H9 (cell line): Measurements from ENCODE around the gene ENPP5. TPM values are rescaled to one million over a fixed set of nuclear protein-coding genes. Genes with fewer than 3 reads are reported as not detected.

ENCODE experiments used
- DNase-seq: peaks from one replicate; pipeline ENCODE4 v3.0.0-alpha.2; 2017
- H2AFZ ChIP-seq: one replicate; pipeline ENCODE4 v1.6.1; 2013; ENCODE audit warnings: mild to moderate bottlenecking, low read length, control low read depth, moderate library complexity
- H2AK5ac ChIP-seq: 2 replicates; pipeline ENCODE4 v1.6.1; 2013; ENCODE audit warnings: low read length, control low read depth, mixed read lengths; ENCODE audit not compliant: insufficient read length
- H2BK120ac ChIP-seq: one replicate; pipeline ENCODE4 v1.6.1; 2013; ENCODE audit warnings: low read depth, mild to moderate bottlenecking, low read length, control low read depth, inconsistent platforms; ENCODE audit not compliant: poor library complexity, severe bottlenecking
- H2BK12ac ChIP-seq: 2 replicates; pipeline ENCODE4 v1.6.1; 2013; ENCODE audit warnings: low read length, control low read depth, mixed read lengths, low read depth; ENCODE audit not compliant: insufficient read length
- H2BK15ac ChIP-seq: 2 replicates; pipeline ENCODE4 v1.6.1; 2013; ENCODE audit warnings: low read depth, low read length, control low read depth
- H2BK20ac ChIP-seq: one replicate; pipeline ENCODE4 v1.6.1; 2013; ENCODE audit warnings: low read depth, mild to moderate bottlenecking, low read length, control low read depth, inconsistent platforms; ENCODE audit not compliant: poor library complexity, severe bottlenecking
- H2BK5ac ChIP-seq: 2 replicates; pipeline ENCODE4 v1.6.1; 2013; ENCODE audit warnings: low read length, control low read depth, mixed read lengths; ENCODE audit not compliant: insufficient read length
- H3K14ac ChIP-seq: 2 replicates; pipeline ENCODE4 v1.6.1; 2013; ENCODE audit warnings: low read length, control low read depth; ENCODE audit not compliant: insufficient read depth
- H3K18ac ChIP-seq: 2 replicates; pipeline ENCODE4 v1.6.1; 2013; ENCODE audit warnings: low read depth, mild to moderate bottlenecking, mixed read lengths, low read length, control low read depth; ENCODE audit not compliant: insufficient read length
- H3K23ac ChIP-seq: 2 replicates; pipeline ENCODE4 v1.6.1; 2013; ENCODE audit warnings: low read length, control low read depth, mixed read lengths, low read depth; ENCODE audit not compliant: insufficient read length
- H3K23me2 ChIP-seq: 2 replicates; pipeline ENCODE4 v1.6.1; 2013; ENCODE audit warnings: low read depth, mild to moderate bottlenecking, mixed read lengths, low read length, control low read depth; ENCODE audit not compliant: insufficient read length, poor library complexity, severe bottlenecking
- H3K27ac ChIP-seq: 2 replicates; pipeline ENCODE4 v1.5.1; 2013; ENCODE audit warnings: low read length, control low read depth, mixed read lengths, low read depth; ENCODE audit not compliant: insufficient read length
- H3K27me3 ChIP-seq: 2 replicates; pipeline ENCODE4 v1.6.1; 2013; ENCODE audit warnings: low read length, control low read depth, inconsistent platforms; ENCODE audit not compliant: insufficient read depth
- H3K4ac ChIP-seq: 2 replicates; pipeline ENCODE4 v1.6.1; 2013; ENCODE audit warnings: low read depth, mild to moderate bottlenecking, control low read depth, inconsistent platforms, low read length, moderate library complexity
- H3K4me1 ChIP-seq: 2 replicates; pipeline ENCODE4 v1.6.1; 2013; ENCODE audit warnings: low read length, control low read depth, inconsistent platforms; ENCODE audit not compliant: insufficient read depth
- H3K4me2 ChIP-seq: 2 replicates; pipeline ENCODE4 v1.6.1; 2013; ENCODE audit warnings: low read length, control low read depth, mixed read lengths; ENCODE audit not compliant: insufficient read length, insufficient read depth
- H3K56ac ChIP-seq: 2 replicates; pipeline ENCODE4 v1.6.1; 2013; ENCODE audit warnings: low read depth, mild to moderate bottlenecking, mixed read lengths, low read length, control low read depth; ENCODE audit not compliant: insufficient read length
- H3K79me1 ChIP-seq: 2 replicates; pipeline ENCODE4 v1.6.1; 2013; ENCODE audit warnings: low read depth, mild to moderate bottlenecking, moderate library complexity, low read length, control low read depth, inconsistent platforms; ENCODE audit not compliant: insufficient read depth, poor library complexity, severe bottlenecking
- H3K79me2 ChIP-seq: 2 replicates; pipeline ENCODE4 v1.6.1; 2013; ENCODE audit warnings: low read length, control low read depth, inconsistent platforms; ENCODE audit not compliant: insufficient read depth
- H3K9ac ChIP-seq: 2 replicates; pipeline ENCODE4 v1.6.1; 2013; ENCODE audit warnings: low read length, control low read depth, mixed read lengths; ENCODE audit not compliant: insufficient read length; ENCODE audit errors: extremely low read depth
- H3K9me3 ChIP-seq: one replicate; pipeline ENCODE4 v1.6.1; 2013; ENCODE audit warnings: low read depth, low read length, inconsistent platforms; ENCODE audit not compliant: control insufficient read depth
- H3T11ph ChIP-seq: one replicate; pipeline ENCODE4 v1.6.1; 2013; ENCODE audit warnings: mild to moderate bottlenecking, low read length, control low read depth, inconsistent platforms
- H4K20me1 ChIP-seq: one replicate; pipeline ENCODE4 v1.6.1; 2013; ENCODE audit not compliant: control insufficient read depth, insufficient read length, insufficient read depth
- H4K5ac ChIP-seq: 2 replicates; pipeline ENCODE4 v1.6.1; 2013; ENCODE audit warnings: low read depth, mild to moderate bottlenecking, mixed read lengths, low read length, control low read depth; ENCODE audit not compliant: insufficient read length
- H4K8ac ChIP-seq: replicated peaks from 2 replicates; pipeline ENCODE4 v1.6.1; 2013; ENCODE audit warnings: low read length, control low read depth, mixed read lengths, low read depth; ENCODE audit not compliant: insufficient read length
- H4K91ac ChIP-seq: 2 replicates; pipeline ENCODE4 v1.6.1; 2013; ENCODE audit warnings: low read depth, mild to moderate bottlenecking, moderate library complexity, mixed read lengths, low read length, control low read depth; ENCODE audit not compliant: insufficient read length
- H3K27ac Mint-ChIP-seq, 3 experiments: 2 replicates in 2 of 3; 3 replicates in 1 of 3; pipeline ENCODE4 v1.8.0; 2020 to 2021; ENCODE audit warnings: mixed read lengths in 3 of 3, mild to moderate bottlenecking in 1 of 3, moderate library complexity in 1 of 3
- H3K27me3 Mint-ChIP-seq: 2 replicates; pipeline ENCODE4 v1.8.0; 2021; ENCODE audit warnings: low read depth, mild to moderate bottlenecking, moderate library complexity, mixed read lengths
- H3K36me3 Mint-ChIP-seq, 3 experiments: 2 replicates in 2 of 3; 3 replicates in 1 of 3; pipeline ENCODE4 v1.8.0; 2020 to 2021; ENCODE audit warnings: low read depth in 3 of 3, mixed read lengths in 3 of 3; ENCODE audit not compliant: insufficient read depth in 1 of 3
- H3K4me1 Mint-ChIP-seq, 2 experiments: 2 replicates each; pipeline ENCODE4 v1.8.0; 2020; ENCODE audit warnings: mixed read lengths in 2 of 2
- H3K4me3 Mint-ChIP-seq, 2 experiments: 2 replicates in 1 of 2; 3 replicates in 1 of 2; pipeline ENCODE4 v1.8.0; 2020 to 2021; ENCODE audit warnings: mild to moderate bottlenecking in 2 of 2, mixed read lengths in 2 of 2, moderate library complexity in 1 of 2
- H3K9me3 Mint-ChIP-seq, 2 experiments: 2 replicates in 1 of 2; 3 replicates in 1 of 2; pipeline ENCODE4 v1.8.0; 2020; ENCODE audit warnings: mild to moderate bottlenecking in 2 of 2, mixed read lengths in 2 of 2, moderate library complexity in 1 of 2
- CTCF ChIP-seq: fragments of 200-600 bp; sonication (generic); conservative IDR thresholded peaks from 3 replicates; pipeline ENCODE4 v1.8.0; 2021; ENCODE audit warnings: antibody characterized with exemption, mild to moderate bottlenecking
- WGBS: extraction: QIAGEN DNeasy Blood & Tissue Kit; methylation state at CpG from one replicate; pipeline ENCODE4 v1.1.7; 2013; ENCODE audit warnings: missing lambda C conversion rate, low lambda C conversion rate, mixed read lengths; ENCODE audit not compliant: insufficient read length; ENCODE audit errors: extremely low coverage; 5-methylcytosine and 5-hydroxymethylcytosine counted together
- total RNA-seq: library from RNA; stranded (reverse); gene quantifications from 2 replicates; pipeline ENCODE4 v1.2.1, GENCODE V29; 2021

ENPP5 gene
- total RNA-seq, 1 experiment from 2014 or later, result 4.6 TPM

DNA sequence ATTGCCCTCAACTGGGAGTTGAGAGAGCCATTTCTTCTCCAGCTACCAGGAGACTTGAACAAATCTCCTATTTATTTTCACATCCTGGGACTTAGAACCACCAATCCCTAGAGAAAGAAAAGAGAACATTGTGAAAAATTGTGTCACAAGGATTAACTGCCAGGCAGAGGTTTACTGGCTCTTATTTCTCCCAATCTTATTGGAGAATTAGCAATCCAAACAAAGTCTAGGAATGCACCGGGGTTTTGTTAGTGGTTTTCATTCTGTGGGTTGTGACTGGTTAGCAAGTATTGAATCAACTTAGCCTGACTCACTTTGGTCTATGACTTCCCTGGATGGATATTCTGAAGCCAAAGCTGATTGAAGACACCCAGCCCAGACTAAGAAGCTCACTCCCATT lies 21.2 kb upstream of the ENPP5 start:
- no CpG with 5 or more reads among the region's 1 CpG for WGBS
- no peak overlapping the region for H2AFZ ChIP-seq

More for the DNA sequence above, 21.2 kb upstream of the ENPP5 start:
- H3K27me3 Mint-ChIP-seq, result no peaks in the 10 kb centered on the region; the same call in none of the 2 replicates
- Histone ChIP-seq H4K5ac (no peak overlapping the region), H3K79me2 (no peaks in the 10 kb centered on the region), H3K14ac (no peak overlapping the region), H4K8ac (no peak overlapping the region), H3K27me3 (no peaks in the 10 kb centered on the region), H4K91ac (no peak overlapping the region), H2AK5ac (no peak overlapping the region), H2BK5ac (no peak overlapping the region), H3K23ac (no peak overlapping the region), H3K79me1 (no peaks in the 10 kb centered on the region), H2BK20ac (no peak overlapping the region), H2BK15ac (no peak overlapping the region), H3K9me3 (no peaks in the 10 kb centered on the region), H3K4ac (no peak overlapping the region), H3K18ac (no peak overlapping the region), H3K56ac (no peak overlapping the region), H3K4me2 (no peak overlapping the region), H2BK12ac (no peak overlapping the region), H3K23me2 (no peaks in the 10 kb centered on the region), H2BK120ac (no peak overlapping the region), H4K20me1 (no peaks in the 10 kb centered on the region), H3T11ph (no peak overlapping the region), H3K4me1 (no peaks in the 10 kb centered on the region), H3K27ac (no peak overlapping the region), H3K9ac (no peak overlapping the region)
- no peak for TF ChIP-seq CTCF
- H3K27ac Mint-ChIP-seq, result no peak overlapping the region
- no peak for DNase-seq
- H3K4me1 Mint-ChIP-seq, result peaks cover under 1% of the 10 kb centered on the region in 2 experiments; a peak in 1 of 4 replicates
- H3K4me3 Mint-ChIP-seq, result no peak overlapping the region
- H3K36me3 Mint-ChIP-seq, result peaks cover 0 to 4% (median 2%) of the 10 kb centered on the region in 3 experiments; a peak in 2 of 7 replicates
- peaks cover 2 to 6% of the 10 kb centered on the region in 2 experiments; a peak in 3 of 5 replicates for H3K9me3 Mint-ChIP-seq
